ENCODE results near the gene ABLIM1. TPM values are rescaled to one million over a fixed set of nuclear protein-coding genes. Genes with fewer than 3 reads are reported as not detected.
A peak's percentile ranks its signal among the peaks of the same experiment; 100 is the strongest.

ABLIM1 gene
- total RNA-seq, 1 donor from 2014 or later, result 772 TPM

DNA sequence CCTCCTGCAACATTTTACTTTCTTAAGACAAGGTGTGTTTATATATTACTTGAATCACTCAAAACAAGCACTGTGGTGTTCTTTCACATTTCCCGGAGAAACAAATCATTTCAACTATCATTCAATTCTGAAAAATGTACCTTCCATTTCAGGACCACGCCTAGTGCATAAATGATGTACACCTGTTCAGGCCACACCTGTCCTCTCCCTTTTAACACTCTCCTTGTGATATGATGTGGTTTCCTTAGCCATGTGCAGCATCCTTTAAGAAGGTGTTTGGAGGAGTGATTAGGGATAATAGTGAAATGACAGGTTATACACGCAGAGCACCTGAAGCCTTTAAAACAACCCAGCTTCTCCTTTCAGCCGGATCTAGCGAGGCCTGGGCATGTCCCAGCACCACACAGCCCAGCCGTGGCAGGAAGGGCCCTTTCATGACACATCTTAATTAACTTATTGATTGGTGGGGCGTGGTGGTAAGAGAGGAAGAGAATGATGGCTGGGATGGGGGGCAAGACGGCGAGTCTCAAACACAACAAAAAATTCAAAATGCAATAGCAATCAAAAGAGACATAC is 26.9 kb downstream of the ABLIM1 start:
- intact Hi-C loops (cut with DNase I), result loop anchor here (5.0 kb wide), 1 partner anchor 51 kb away; no protein-coding TSS in a partner anchor

DNA sequence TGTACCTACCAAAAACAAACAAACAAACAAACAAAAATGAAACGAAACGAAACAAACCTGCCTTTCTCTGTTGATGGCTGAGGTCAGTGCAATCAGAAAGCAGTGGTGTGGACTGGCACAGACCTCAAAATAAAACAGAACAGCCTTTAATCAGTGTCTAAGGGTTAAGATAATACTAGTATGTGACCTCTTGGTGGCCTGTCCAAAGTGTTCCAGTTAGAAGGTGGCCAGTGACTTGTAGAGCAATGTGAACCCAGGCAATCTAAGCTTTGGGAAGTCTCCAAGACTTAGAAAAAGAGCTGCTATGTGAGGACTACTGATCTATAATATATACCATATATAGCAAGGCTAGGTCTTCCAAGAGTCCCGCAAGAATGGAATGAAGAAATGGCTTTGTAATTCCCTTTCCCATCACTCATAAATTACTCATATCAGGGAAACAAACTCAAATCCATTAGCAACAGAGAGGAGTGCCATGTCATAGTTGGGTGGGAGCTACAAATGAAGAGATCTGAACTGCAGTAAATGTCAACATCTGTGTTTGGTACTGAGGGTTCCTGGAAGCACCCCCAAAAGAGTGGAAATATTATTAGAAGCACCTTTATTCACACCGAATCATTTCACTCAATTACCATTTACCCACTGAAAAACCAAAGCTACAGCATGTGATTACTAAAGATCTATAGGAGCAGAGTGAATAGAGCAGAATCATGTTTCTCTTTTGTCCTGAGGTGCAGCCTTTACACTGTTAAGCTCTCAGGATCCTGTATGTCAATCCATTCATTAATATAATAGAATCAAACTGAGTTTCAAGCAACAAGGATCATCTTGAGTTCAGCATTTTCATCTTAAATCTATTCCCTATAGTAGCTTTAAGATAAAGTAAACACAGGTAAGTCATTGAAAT is 28.0 kb downstream of the ABLIM1 start:
- intact Hi-C loops (cut with DNase I), result loop anchor here (5.0 to 10.0 kb wide), 3 partner anchors 52 to 145 kb away; no protein-coding TSS in a partner anchor
- DNase-seq (no peak), ATAC-seq (ENCODE audit: poor library complexity) (peak; percentile 58)

More for the DNA sequence above, 26.9 kb downstream of the ABLIM1 start:
- DNase-seq (no peak), ATAC-seq (ENCODE audit: poor library complexity) (no peak)

DNA sequence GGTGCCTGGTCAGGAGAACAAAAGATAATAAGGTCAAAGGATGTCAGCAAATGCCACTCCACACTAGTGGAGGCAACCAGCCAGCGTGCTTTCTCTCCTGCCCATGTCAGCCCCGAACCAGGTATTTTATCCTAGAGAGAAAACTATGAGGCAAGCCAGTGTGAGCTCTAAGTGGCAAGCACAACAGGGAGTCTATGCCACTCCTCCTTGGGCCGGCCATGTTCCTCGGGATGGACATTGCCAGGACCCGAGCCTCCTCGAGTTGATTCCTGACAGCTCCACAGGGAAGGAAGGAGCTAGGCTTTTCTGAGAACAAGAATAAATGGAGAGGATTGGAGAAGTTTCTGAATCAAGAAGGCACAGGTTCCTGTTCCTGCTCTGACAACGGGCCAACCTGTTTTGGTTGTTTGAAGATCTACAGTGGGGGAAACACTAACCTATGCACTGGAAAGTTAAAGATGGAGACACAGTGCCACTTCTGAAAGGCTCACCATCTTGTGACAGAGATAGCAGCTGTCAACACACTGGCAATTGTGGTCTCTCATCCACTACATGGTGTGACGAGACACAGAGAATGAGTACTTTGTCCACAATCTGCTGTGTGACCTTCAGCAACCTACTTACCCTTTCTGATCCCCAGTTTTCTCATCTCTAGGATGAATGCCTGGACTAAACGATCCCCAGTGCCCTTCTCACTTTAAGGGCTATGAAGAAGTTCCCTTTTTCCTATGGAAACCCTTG is 28.8 kb downstream of the ABLIM1 start:
- intact Hi-C loops (cut with DNase I), result loop anchor here (10.0 kb wide), 2 partner anchors 74 to 146 kb away; no protein-coding TSS in a partner anchor
- DNase-seq (no peak), ATAC-seq (ENCODE audit: poor library complexity) (peak; percentile 37)

DNA sequence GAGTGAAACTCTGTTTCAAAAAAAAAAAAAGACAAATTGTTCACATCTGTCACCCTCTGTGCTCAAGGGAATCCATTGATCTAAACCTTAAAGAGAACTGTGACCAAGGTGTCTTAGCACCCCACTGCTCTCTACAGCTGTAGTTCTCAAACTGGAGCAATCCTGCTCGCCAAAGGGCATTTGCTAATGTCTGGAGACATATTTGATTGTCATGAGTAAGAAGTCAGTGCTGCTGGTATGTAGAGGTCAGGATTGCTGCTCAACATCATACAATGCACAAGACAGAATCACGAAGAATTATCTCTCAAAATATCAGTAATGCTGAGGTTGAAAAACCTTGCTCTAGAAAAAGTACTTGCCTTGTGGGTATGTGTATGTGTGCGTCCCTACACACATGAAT is 30.0 kb downstream of the ABLIM1 start:
- DNase-seq, result no peak
- intact Hi-C loops (cut with DNase I), result loop anchor here (10.0 kb wide), 2 partner anchors 73 to 147 kb away; no protein-coding TSS in a partner anchor
- ATAC-seq (ENCODE audit: poor library complexity), result no peak

DNA sequence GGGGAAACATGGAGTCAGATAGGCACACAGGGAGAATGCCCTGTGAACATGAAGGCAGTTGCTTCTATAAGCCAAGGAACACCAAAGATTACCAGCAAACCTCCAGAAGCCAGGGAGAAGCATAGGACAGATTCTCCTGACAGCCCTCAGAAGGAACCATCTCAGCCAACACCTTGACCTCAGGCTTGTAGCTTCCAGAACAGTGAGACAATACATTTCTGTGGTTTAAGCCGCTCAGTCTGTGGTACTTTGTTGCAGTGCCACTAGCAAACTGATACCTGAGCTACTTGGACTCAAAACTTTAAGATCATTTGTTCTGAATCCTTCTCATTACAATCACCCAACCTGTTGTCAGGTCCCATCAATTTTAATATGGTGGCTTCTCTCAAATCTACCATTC is 31.2 kb downstream of the ABLIM1 start:
- ATAC-seq (ENCODE audit: poor library complexity) (no peak), DNase-seq (no peak)
- intact Hi-C loops (cut with DNase I), result loop anchor here (10.0 kb wide), 2 partner anchors 72 to 148 kb away; no protein-coding TSS in a partner anchor

DNA sequence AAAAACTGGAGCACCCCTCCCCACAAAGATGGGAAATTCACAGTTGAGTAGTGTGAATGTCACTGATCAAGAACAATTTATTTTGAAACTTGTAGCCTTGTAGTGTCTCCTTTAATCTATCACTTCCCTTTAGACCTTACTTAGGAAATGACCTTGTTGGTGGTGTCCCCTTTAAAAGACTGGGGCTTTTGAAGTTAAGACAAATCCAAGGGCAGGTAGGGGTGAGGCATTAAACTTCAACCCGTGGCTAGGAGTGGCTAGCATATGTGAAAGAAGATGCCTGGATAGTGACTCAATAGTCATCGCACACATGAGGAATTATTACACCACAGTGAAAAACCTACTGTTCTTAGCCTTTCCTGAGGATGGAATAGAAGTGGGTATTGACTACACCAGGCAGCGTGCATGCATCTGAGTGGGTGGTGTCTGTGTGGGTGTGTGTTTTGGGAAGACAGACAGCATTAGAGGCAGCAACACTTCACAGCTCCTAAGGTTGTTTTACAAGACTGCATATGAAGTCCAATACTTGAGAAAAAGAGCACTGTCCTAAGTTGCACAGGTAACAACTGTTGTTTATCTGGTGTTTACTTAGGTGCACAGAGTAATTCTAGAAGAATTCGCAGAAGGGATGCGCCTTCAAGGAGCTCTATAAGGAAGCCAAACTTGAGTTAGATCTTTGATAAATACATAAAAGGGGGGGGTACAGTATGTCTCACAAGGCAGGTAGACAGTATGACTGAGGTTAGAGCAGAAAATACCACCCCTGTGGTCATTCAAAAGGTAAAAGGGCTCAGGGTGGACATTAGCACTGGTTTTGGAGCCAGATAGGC is 32.9 kb downstream of the ABLIM1 start:
- no peak for ATAC-seq (ENCODE audit: poor library complexity)
- DNase-seq, result no peak
- intact Hi-C loops (cut with DNase I), result loop anchor here (10.0 kb wide), 2 partner anchors 70 to 150 kb away; no protein-coding TSS in a partner anchor

DNA sequence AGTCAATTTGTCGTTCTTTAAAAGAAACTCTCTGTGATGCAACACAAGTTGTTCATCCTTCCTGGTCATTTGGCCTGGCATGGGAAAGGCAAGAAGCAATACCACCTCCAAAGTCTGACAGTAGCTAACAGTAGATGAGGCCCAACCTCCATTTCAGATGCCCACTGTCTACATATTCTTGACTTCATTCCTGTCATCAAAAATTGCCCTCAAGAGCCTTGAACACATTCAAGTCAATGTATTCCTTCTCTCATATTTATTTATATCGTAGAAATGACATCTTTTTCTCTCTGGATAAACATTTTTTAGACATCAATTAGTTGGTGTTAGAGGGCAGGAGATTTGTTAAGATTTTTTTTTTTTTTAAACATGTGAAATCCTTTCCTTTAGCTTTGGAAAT is 33.7 kb downstream of the ABLIM1 start:
- intact Hi-C loops (cut with DNase I), result loop anchor here (10.0 kb wide), 2 partner anchors 70 to 150 kb away; no protein-coding TSS in a partner anchor
- ATAC-seq (ENCODE audit: poor library complexity) (no peak), DNase-seq (no peak)

DNA sequence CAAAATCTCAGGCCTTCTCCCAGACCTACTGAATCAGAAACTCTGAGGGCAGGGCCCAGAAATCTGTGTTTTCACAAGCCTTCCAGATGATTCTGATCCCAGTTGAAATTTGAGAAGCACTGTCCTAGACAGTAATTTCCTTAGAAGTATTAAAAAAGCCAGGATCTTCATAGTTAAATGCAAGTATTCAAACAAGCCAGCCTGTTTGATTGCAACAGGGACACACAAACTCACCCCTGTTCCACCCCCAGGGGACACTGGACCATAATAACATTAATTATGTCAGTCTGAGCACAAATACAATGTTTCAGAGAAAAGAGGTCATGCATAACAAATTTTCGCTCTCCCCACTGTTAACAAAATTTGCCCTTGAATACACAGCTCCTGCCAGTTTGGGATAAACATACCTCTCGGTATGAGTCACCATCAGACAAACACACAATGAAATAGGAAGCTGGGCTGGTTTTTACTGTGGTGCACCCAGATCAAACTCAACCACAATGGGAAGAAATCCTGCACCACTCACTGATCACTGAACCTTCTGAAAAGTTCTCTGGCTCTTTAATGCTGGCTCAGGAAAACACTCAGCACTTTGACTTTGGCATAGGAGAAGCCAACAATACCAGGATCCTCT is 34.3 kb downstream of the ABLIM1 start:
- intact Hi-C loops (cut with DNase I), result loop anchor here (10.0 kb wide), 2 partner anchors 69 to 151 kb away; no protein-coding TSS in a partner anchor
- DNase-seq, result no peak
- peak; percentile 7 for ATAC-seq (ENCODE audit: poor library complexity)

DNA sequence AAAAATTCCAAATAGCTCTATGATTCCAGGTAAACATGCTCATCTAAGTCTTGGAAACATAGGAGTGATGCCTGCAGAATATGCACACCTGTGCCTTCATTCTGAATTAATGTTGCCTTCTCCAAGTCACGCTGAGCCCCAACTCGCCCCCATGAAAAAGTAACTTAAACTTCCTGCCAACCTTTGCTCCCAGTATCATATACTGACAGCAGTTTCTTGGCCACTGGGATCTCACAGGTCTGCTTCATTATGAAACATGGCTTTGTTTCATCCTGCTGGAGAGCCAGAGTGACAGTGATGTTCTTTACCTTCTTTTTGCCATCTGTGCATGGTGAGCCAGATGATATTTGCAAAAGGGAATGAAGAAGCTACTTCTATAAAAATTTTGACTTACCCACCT is 34.9 kb downstream of the ABLIM1 start:
- no peak for DNase-seq
- ATAC-seq (ENCODE audit: poor library complexity), result no peak
- intact Hi-C loops (cut with DNase I), result loop anchor here (10.0 kb wide), 2 partner anchors 68 to 152 kb away; no protein-coding TSS in a partner anchor

DNA sequence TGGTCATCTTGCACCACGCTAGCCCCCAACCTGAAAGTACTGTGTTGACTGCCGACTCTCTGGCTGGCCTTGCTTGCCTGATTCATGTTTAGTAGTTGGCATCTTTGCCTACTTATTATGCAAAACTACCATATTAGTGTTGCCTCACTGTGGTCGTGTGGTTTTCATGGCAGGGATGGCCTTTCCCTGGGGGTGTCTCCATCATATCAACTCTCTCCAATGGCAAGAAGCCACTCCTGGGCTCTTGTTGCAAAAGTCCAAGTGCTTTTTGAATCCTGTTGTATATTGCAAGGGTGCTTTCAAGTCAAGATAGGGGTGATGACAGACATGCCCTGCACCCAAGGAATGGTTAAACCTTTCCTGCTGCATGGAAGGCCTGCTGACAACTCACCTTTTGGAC is 39.4 kb downstream of the ABLIM1 start:
- DNase-seq (no peak), ATAC-seq (ENCODE audit: poor library complexity) (peak; percentile 69)
- intact Hi-C loops (cut with DNase I), result no loop called here

DNA sequence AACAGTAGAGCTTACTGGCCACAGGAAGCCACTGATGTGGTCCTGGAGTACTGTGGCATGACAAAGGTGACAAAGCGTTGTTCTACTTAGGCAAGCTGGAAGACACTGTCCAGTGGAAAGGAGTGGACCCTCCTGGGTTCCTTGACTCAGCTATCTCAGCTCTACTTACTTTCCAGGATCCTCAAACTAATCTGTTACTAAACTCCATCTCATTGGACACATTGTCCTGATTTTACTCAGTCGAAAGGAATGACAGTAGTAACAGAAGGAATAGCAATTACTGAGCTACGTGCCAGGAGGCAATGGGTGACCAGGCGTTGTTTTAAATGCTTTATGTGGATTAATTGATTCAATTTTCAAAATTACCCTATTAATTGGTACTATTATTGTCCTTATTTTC is 41.6 kb downstream of the ABLIM1 start:
- intact Hi-C loops (cut with DNase I), result no loop called here
- ATAC-seq (ENCODE audit: poor library complexity) (no peak), DNase-seq (no peak)

DNA sequence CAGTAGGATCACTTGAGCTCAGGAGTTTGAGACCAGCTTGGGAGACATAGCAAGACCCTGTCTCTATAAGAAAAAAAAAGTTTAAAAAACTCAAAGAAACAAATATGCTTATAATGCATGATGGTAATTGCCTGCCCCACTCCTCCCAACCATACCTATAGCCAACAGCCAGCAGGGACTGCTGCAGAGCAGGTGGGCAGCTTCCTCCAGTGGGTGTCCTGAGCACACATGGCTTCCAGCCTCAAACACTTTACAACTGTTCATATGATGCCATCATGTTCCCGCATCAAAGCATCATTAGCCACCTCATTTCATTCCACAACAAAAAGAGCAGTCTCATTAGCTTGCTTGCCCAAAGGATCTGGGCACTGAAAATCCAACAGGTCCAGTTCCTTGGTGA is 42.0 kb downstream of the ABLIM1 start:
- DNase-seq (no peak), ATAC-seq (ENCODE audit: poor library complexity) (no peak)
- intact Hi-C loops (cut with DNase I), result no loop called here

DNA sequence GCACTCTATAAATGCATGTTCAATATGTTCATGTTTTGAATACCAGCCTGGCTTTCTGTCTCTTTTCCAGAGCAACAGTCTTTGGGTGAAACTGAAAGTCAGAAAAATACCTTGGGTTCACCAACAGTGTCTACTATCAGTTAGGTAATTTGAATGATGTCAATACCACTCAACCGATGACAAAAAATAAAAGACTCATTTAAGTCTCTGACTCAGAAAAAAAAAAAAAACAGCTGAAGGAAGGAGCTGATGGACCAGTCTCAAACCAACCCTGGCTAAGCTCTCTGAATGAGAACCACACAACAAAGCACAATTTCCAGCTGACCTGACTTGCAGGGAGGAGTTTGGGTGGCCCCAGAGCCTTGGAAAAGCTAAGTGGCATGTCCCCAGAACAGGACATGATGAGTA is 42.5 kb downstream of the ABLIM1 start:
- DNase-seq (no peak), ATAC-seq (ENCODE audit: poor library complexity) (no peak)
- intact Hi-C loops (cut with DNase I), result no loop called here

DNA sequence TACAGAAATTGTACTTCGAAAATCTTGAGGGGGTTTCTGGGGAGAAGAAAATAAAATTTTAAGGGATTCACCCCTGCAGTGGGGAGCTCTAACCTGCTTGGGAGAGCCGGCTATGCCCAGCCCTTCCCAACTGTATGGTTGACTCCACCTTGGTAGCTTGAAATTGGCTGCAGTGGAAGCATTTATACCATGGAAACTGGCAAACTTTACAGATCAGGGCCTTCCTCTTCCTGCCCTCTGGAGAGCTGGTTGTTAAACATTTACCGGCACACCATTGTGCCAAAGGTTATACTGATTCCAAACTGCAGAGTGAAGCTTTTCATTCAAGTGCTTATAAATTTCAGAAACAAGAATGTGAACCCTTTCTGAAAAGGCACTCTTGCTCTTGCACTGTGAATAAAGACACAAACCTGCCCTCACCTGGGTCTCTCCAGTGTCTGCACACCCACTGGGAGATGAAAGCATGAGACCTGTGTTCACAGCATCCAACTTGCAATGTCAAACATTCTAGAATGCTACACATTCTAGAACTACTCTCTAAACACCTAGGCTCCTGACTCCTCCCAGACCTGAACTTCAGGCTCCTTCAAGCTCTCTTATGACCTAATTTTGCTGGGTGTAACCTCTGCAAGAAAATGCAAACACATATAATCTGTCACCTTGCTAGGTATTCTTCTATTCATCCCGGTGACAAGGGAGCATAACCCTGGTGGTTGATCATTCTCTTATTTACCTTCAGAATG is 44.7 kb downstream of the ABLIM1 start:
- DNase-seq (no peak), ATAC-seq (ENCODE audit: poor library complexity) (peak; percentile 34)
- intact Hi-C loops (cut with DNase I), result no loop called here

DNA sequence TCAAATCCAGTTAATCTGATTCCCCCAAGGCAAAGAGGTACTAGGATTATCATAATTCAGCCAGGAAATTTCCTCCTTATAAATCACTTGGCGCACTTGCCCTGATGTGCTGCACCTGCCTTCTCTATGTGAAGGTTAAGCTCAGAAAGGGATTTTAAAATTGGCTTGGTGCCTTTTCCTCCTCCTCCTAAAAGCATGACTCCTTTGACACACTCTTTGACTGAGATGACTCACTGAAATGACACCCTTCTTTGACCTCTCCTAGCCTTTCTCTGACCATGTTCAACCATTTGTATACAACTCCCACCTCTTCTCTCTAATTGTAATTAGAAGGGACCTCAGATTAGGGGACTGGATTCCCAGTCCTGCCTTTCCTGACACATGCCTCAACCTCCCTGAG is 46.5 kb downstream of the ABLIM1 start:
- ATAC-seq (ENCODE audit: poor library complexity) (peak; percentile 4), DNase-seq (no peak)
- intact Hi-C loops (cut with DNase I), result no loop called here

DNA sequence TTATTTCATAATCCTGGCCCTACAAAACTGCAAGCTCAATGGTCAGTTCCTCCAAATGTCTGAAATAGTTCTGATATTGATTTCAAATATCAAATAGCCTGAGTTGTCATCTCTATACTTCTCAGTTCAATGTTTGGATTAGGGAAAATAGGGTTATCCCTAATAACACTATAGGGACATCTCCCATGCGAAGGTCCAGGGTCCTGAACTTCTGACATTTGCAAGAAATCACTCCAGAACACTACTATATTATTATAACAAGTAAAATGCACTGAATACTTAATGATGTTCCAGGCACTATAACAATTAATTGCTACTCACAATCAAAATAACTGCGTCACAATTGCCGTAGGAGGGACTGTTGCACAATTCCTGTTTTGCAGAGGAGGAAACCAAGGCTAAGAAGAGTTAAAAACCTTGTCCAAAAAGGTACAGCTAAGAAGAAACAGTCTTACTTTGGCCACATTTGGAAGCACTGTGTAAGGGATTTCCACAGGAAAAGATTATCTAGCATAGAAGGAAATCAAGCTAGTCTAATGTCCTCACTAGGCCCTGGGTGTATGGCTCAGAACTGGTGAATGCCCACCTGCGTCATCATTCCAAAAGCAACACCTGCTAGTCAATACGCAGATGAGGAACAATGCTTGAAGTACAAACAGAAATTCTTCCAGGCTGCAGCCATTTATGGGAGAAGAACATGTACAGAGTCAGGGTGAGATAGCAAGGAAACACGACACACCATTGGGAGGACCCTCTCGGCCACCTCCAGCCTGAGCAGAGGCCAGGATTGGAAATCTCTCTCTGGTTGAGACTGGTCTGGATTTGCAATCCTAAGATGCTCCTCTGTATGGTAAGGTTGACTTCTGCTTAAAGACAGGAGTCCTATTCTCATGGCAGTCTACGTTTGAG is 48.3 kb downstream of the ABLIM1 start:
- no peak for DNase-seq
- no peak for ATAC-seq (ENCODE audit: poor library complexity)
- intact Hi-C loops (cut with DNase I), result no loop called here

Data from Right ventricle myocardium superior (tissue), 1 donor.